Panc1 (cell line): ENCODE results near the gene HGF. TPM values are rescaled to one million over a fixed set of nuclear protein-coding genes. Genes with fewer than 3 reads are reported as not detected.

Experiments
- ATAC-seq: fragments of 200-7000 bp; cut with Tn5 transposase; 2 replicates; pipeline ENCODE4 v1.9.1; 2020; ENCODE audit warnings: mild to moderate bottlenecking, moderate library complexity
- BruUV-seq: library from RNA; stranded (reverse); fragments of 400-500 nt; replicated peaks from 2 replicates; lab custom pipeline; 2021; lab: Mats Ljungman, UMichigan
- CTCF ChIA-PET: fragments of 300-600 bp; sonication (Branson Sonifier 250); formaldehyde crosslinking; loops from one replicate; lab custom pipeline; 2022; ENCODE audit warnings: antibody characterized with exemption; lab: Charles Lee
- POLR2A ChIA-PET: fragments of 300-600 bp; sonication (Branson Sonifier 250); formaldehyde crosslinking; loops from one replicate; lab custom pipeline; 2022; ENCODE audit warnings: antibody characterized with exemption; lab: Charles Lee
- DNase-seq: peaks from one replicate; pipeline ENCODE4 v3.0.0-alpha.2; 2010; ENCODE audit warnings: low read depth, low spot score
- H3K27ac ChIP-seq: 2 replicates; pipeline ENCODE4 v1.5.1; 2011; ENCODE audit warnings: mild to moderate bottlenecking, low read length, inconsistent platforms
- H3K27me3 ChIP-seq: fragments of 200-500 bp; sonication (Bioruptor generic); 2 replicates; pipeline ENCODE4 v1.6.0; 2014; ENCODE audit warnings: low read length, inconsistent platforms; ENCODE audit not compliant: control insufficient read depth, insufficient read depth
- H3K36me3 ChIP-seq: fragments of 200-500 bp; sonication (Bioruptor generic); 2 replicates; pipeline ENCODE4 v1.5.1; 2014; ENCODE audit warnings: inconsistent platforms, mild to moderate bottlenecking, low read length, moderate library complexity; ENCODE audit not compliant: control insufficient read depth, insufficient read depth
- H3K4me1 ChIP-seq: 2 replicates; pipeline ENCODE4 v1.5.1; 2011; ENCODE audit warnings: inconsistent platforms, mild to moderate bottlenecking, low read length, moderate library complexity; ENCODE audit not compliant: control insufficient read depth, insufficient read depth
- H3K4me3 ChIP-seq, 2 experiments: 2 replicates each; pipeline ENCODE4 v1.5.1; 2011 to 2012; ENCODE audit warnings: low read depth in 2 of 2, low read length in 2 of 2, mild to moderate bottlenecking in 2 of 2, inconsistent platforms in 1 of 2, moderate library complexity in 1 of 2
- H3K9me3 ChIP-seq: fragments of 200-500 bp; sonication (Bioruptor generic); 2 replicates; pipeline ENCODE4 v1.5.1; 2014; ENCODE audit warnings: low read depth, mild to moderate bottlenecking, inconsistent platforms, low read length, moderate library complexity; ENCODE audit not compliant: control insufficient read depth, insufficient read depth
- CTCF ChIP-seq: fragments of 450-650 bp; IDR thresholded peaks from 2 replicates; pipeline ENCODE4 v1.5.1; 2017; ENCODE audit warnings: mild to moderate bottlenecking
- POLR2AphosphoS5 ChIP-seq: IDR thresholded peaks from 2 replicates; pipeline ENCODE4 v1.6.1; 2012; ENCODE audit warnings: mild to moderate bottlenecking, low read depth, low read length, moderate library complexity
- REST ChIP-seq, 2 experiments: IDR thresholded peaks; 2 replicates each; pipeline ENCODE4 v1.6.1; 2011 to 2012; ENCODE audit warnings: low read depth in 2 of 2, control low read depth in 1 of 2, low read length in 1 of 2, mild to moderate bottlenecking in 1 of 2, moderate library complexity in 1 of 2; ENCODE audit not compliant: insufficient read depth in 1 of 2
- SIN3A ChIP-seq: IDR thresholded peaks from 2 replicates; pipeline ENCODE4 v1.6.1; 2012; ENCODE audit warnings: low read depth, mild to moderate bottlenecking, low read length, moderate library complexity, borderline replicate concordance; ENCODE audit not compliant: insufficient read depth
- TCF7L2 ChIP-seq: IDR thresholded peaks from 2 replicates; pipeline ENCODE4 v1.6.1; 2011; ENCODE audit warnings: mild to moderate bottlenecking, low read depth, low read length, inconsistent platforms
- in situ Hi-C: cut with HindIII; loops from 2 replicates; pipeline ENCODE4 v1.10.0; 2016; ENCODE audit warnings: low sequenced_read_pairs, low pct_unique_long_range_greater_than_20kb
- intact Hi-C: fragments of 100-400 bp; cut with micrococcal nuclease; formaldehyde crosslinking; loops from one replicate; pipeline ENCODE4 v1.10.0; 2022; ENCODE audit not compliant: unreplicated experiment
- total RNA-seq: library from RNA; stranded (reverse); gene quantifications from one replicate; pipeline ENCODE4 v1.2.1, GENCODE V29; 2021; ENCODE audit not compliant: unreplicated experiment

HGF gene
- total RNA-seq, 1 experiment from 2014 or later, result 0.49 TPM

- ChIA-PET CTCF (no interaction called here), POLR2A (no interaction called here)
- Histone ChIP-seq H3K9me3 (peaks cover 4% of the 10 kb centered on the region; the same call in 1 of the 2 replicates), H3K27me3 (no peaks in the 10 kb centered on the region), H3K36me3 (no peaks in the 10 kb centered on the region), H3K4me1 (no peaks in the 10 kb centered on the region), H3K27ac (no peak overlapping the region), H3K4me3 (no peak overlapping the region)
- no TSS peak for BruUV-seq
- ATAC-seq (no peak), DNase-seq (no peak)
- in situ Hi-C loops (no loop called here), intact Hi-C loops (no loop called here)
- TF ChIP-seq CTCF (no peak), POLR2AphosphoS5 (no peak), SIN3A (no peak), REST (IDR thresholded peaks at IDR 0.05; ENCODE audit: insufficient read depth in 1 of 2, low read depth in 2 of 2, low read length in 1 of 2) (no peak), TCF7L2 (no peak)
Measured at GRCh38 chr7:81655271-81655670, 114.6 kb downstream of the HGF start.

- BruUV-seq, result no TSS peak
- no peak for TF ChIP-seq REST (IDR thresholded peaks at IDR 0.05; ENCODE audit: insufficient read depth in 1 of 2, low read depth in 2 of 2, low read length in 1 of 2)
- no peak for TF ChIP-seq POLR2AphosphoS5
- TF ChIP-seq SIN3A, result no peak
- TF ChIP-seq TCF7L2, result no peak
- no peak for TF ChIP-seq CTCF
- Histone ChIP-seq H3K27ac (no peak overlapping the region), H3K27me3 (no peaks in the 10 kb centered on the region), H3K4me3 (no peak overlapping the region), H3K4me1 (no peaks in the 10 kb centered on the region), H3K9me3 (peaks cover 4% of the 10 kb centered on the region; the same call in 1 of the 2 replicates), H3K36me3 (no peaks in the 10 kb centered on the region)
- intact Hi-C loops (no loop called here), in situ Hi-C loops (no loop called here)
- DNase-seq (no peak), ATAC-seq (no peak)
- POLR2A ChIA-PET, result no interaction called here
- CTCF ChIA-PET, result no interaction called here
Measured at GRCh38 chr7:81652225-81652624, 117.6 kb downstream of the HGF start.
